MM.1S (cell line): ENCODE results near the gene CIAO2B.

Source experiments
- EZH2 ChIP-seq: fragments of 300-600 bp; sonication (generic); optimal IDR thresholded peaks from 2 replicates; pipeline ENCODE3; 2017; ENCODE audit warnings: low read depth, mild to moderate bottlenecking, antibody characterized with exemption, low read length, mixed read lengths
- EZH2phosphoT487 ChIP-seq: fragments of 300-600 bp; sonication (generic); IDR thresholded peaks from 2 replicates; pipeline ENCODE4 v1.6.1; 2018; ENCODE audit warnings: antibody characterized with exemption, low read length
- TF ChIP-seq, protein P1 (sequence below): fragments of 300-600 bp; sonication (generic); IDR thresholded peaks from 2 replicates; pipeline ENCODE4 v1.5.1; 2016; ENCODE audit warnings: antibody characterized with exemption, low read length, mixed read lengths

GRCh38 chr16:66904428-66904845 lies 29.8 kb downstream of the CIAO2B start:
- TF ChIP-seq EZH2 (no peak), EZH2phosphoT487 (no peak)
- TF ChIP-seq, protein P1, sequence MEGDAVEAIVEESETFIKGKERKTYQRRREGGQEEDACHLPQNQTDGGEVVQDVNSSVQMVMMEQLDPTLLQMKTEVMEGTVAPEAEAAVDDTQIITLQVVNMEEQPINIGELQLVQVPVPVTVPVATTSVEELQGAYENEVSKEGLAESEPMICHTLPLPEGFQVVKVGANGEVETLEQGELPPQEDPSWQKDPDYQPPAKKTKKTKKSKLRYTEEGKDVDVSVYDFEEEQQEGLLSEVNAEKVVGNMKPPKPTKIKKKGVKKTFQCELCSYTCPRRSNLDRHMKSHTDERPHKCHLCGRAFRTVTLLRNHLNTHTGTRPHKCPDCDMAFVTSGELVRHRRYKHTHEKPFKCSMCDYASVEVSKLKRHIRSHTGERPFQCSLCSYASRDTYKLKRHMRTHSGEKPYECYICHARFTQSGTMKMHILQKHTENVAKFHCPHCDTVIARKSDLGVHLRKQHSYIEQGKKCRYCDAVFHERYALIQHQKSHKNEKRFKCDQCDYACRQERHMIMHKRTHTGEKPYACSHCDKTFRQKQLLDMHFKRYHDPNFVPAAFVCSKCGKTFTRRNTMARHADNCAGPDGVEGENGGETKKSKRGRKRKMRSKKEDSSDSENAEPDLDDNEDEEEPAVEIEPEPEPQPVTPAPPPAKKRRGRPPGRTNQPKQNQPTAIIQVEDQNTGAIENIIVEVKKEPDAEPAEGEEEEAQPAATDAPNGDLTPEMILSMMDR, result no peak
